B cell (primary cell): ENCODE measurements around the gene URM1. TPM values are rescaled to one million over a fixed set of nuclear protein-coding genes. Genes with fewer than 3 reads are reported as not detected.

ENCODE experiments used
- ATAC-seq: fragments of 200-7000 bp; cut with Tn5 transposase; one replicate; pipeline ENCODE4 v1.10.0; 2021; ENCODE audit warnings: low read depth, mild to moderate bottlenecking, moderate number of reproducible peaks, moderate library complexity
- CTCF ChIA-PET: fragments of 350-600 bp; sonication (Branson Sonifier 250); formaldehyde crosslinking; loops from one replicate; lab custom pipeline; 2021; ENCODE audit warnings: antibody characterized with exemption, inconsistent platforms; lab: Charles Lee
- POLR2A ChIA-PET: fragments of 350-600 bp; sonication (Branson Sonifier 250); formaldehyde crosslinking; loops from one replicate; lab custom pipeline; 2021; ENCODE audit warnings: antibody characterized with exemption; lab: Charles Lee
- DNase-seq: peaks from one replicate; pipeline ENCODE4 v3.0.0; 2013
- H2AFZ ChIP-seq: 2 replicates; pipeline ENCODE4 v1.6.1; 2012; ENCODE audit warnings: mild to moderate bottlenecking, low read depth, low read length; ENCODE audit not compliant: insufficient read depth, poor library complexity, severe bottlenecking
- H3K27ac ChIP-seq, 2 donors: 1 replicate in 1 of 2; 2 replicates in 1 of 2; pipeline ENCODE4 v1.5.1; 2012 to 2013; ENCODE audit warnings: low read length in 2 of 2, mild to moderate bottlenecking in 2 of 2, moderate library complexity in 1 of 2
- H3K27me3 ChIP-seq, 4 experiments: fragments of 200-600 bp in 1 of 4; sonication (generic) in 1 of 4; replicated peaks in 1 of 4; 1 replicate in 2 of 4; 2 replicates in 2 of 4; pipeline versions ENCODE4 v1.6.1 to v1.7.0; 2013 to 2016; ENCODE audit warnings: low read length in 3 of 4, mild to moderate bottlenecking in 2 of 4, mixed read lengths in 1 of 4, moderate library complexity in 1 of 4; ENCODE audit not compliant: insufficient read depth in 4 of 4, control insufficient read depth in 3 of 4; ENCODE audit errors: control extremely low read depth in 1 of 4
- H3K36me3 ChIP-seq, 2 experiments: replicated peaks in 1 of 2; 1 replicate in 1 of 2; 2 replicates in 1 of 2; pipeline versions ENCODE4 v1.6.1 to v1.7.1; 2013; ENCODE audit warnings: low read length in 1 of 2; ENCODE audit not compliant: insufficient read depth in 2 of 2, control insufficient read depth in 1 of 2; ENCODE audit errors: control extremely low read depth in 1 of 2, extremely low read depth in 1 of 2
- H3K4me1 ChIP-seq, 2 donors: fragments of 200-600 bp in 1 of 2; sonication (generic) in 1 of 2; 1 replicate in 1 of 2; 2 replicates in 1 of 2; pipeline versions ENCODE4 v1.5.1 to v1.6.1; 2013 to 2017; ENCODE audit warnings: low read length in 2 of 2; ENCODE audit not compliant: control insufficient read depth in 2 of 2, insufficient read depth in 2 of 2
- H3K4me2 ChIP-seq: replicated peaks from 2 replicates; pipeline ENCODE3; 2012; ENCODE audit warnings: mild to moderate bottlenecking, low read depth, low read length; ENCODE audit not compliant: poor library complexity, severe bottlenecking
- H3K4me3 ChIP-seq, 5 experiments: fragments of 200-600 bp in 1 of 5; sonication (generic) in 1 of 5; 1 replicate in 3 of 5; 2 replicates in 2 of 5; pipeline versions ENCODE4 v1.5.1 to v1.7.0; 2011 to 2016; ENCODE audit warnings: low read length in 4 of 5, mild to moderate bottlenecking in 4 of 5, low read depth in 2 of 5, control low read depth in 1 of 5, moderate library complexity in 1 of 5; ENCODE audit not compliant: insufficient read depth in 1 of 5; ENCODE audit errors: control extremely low read depth in 1 of 5, extremely low read depth in 1 of 5
- H3K79me2 ChIP-seq: fragments of 200-600 bp; sonication (generic); one replicate; pipeline ENCODE4 v1.6.0; 2016; ENCODE audit warnings: low read length; ENCODE audit not compliant: control insufficient read depth, insufficient read depth
- H3K9ac ChIP-seq: fragments of 200-600 bp; sonication (generic); 2 replicates; pipeline ENCODE4 v1.6.1; 2017; ENCODE audit warnings: mild to moderate bottlenecking, low read length, moderate library complexity
- H3K9me3 ChIP-seq, 3 donors: one replicate each; pipeline versions ENCODE4 v1.6.1 to v1.7.1; 2013; ENCODE audit warnings: low read length in 2 of 3; ENCODE audit not compliant: control insufficient read depth in 2 of 3, insufficient read depth in 1 of 3; ENCODE audit errors: control extremely low read depth in 1 of 3
- H4K20me1 ChIP-seq: 2 replicates; pipeline ENCODE4 v1.6.0; 2012; ENCODE audit warnings: mild to moderate bottlenecking, low read length; ENCODE audit not compliant: insufficient read depth, control insufficient read depth, poor library complexity, severe bottlenecking
- H3K27ac Mint-ChIP-seq: one replicate; pipeline ENCODE4 v1.8.0; 2021; ENCODE audit warnings: mixed read lengths
- H3K27me3 Mint-ChIP-seq: one replicate; pipeline ENCODE4 v1.8.0; 2021; ENCODE audit warnings: mixed read lengths
- H3K4me1 Mint-ChIP-seq: one replicate; pipeline ENCODE4 v1.8.0; 2021; ENCODE audit warnings: mixed read lengths
- H3K4me3 Mint-ChIP-seq: one replicate; pipeline ENCODE4 v1.8.0; 2021; ENCODE audit warnings: mixed read lengths
- H3K9me3 Mint-ChIP-seq: one replicate; pipeline ENCODE4 v1.8.0; 2022; ENCODE audit warnings: mixed read lengths; ENCODE audit not compliant: insufficient read depth
- EZH2 ChIP-seq: IDR thresholded peaks from 2 replicates; pipeline ENCODE4 v1.6.1; 2012; ENCODE audit warnings: borderline replicate concordance, low read depth, mild to moderate bottlenecking, moderate library complexity, low read length; ENCODE audit not compliant: insufficient read depth, poor library complexity, severe bottlenecking
- WGBS: methylation state at CpG from one replicate; pipeline ENCODE4 v1.1.5; 2013; ENCODE audit warnings: missing lambda C conversion rate; ENCODE audit not compliant: insufficient coverage; 5-methylcytosine and 5-hydroxymethylcytosine counted together
- intact Hi-C: fragments of 100-400 bp; cut with micrococcal nuclease; formaldehyde crosslinking; loops from one replicate; pipeline ENCODE4 v1.10.0; 2022
- polyA plus RNA-seq: library from polyadenylated mRNA; depleted of rRNA; stranded (reverse); fragments of >200 nt; gene quantifications from 2 replicates; pipeline ENCODE4 v1.2.3, GENCODE V29; 2012
- total RNA-seq, 2 donors: library from RNA; stranded (reverse); fragments of 120-200 nt in 1 of 2; gene quantifications; 1 replicate in 1 of 2; 2 replicates in 1 of 2; pipeline versions ENCODE4 v1.2.3 to v1.2.4, GENCODE V29; 2013 to 2022
- TF ChIP-seq, protein P1 (sequence below): fragments of 200-600 bp; IDR thresholded peaks from one replicate; pipeline ENCODE4 v1.8.0; 2022; ENCODE audit warnings: antibody characterized with exemption, mild to moderate bottlenecking

The URM1 gene
- total and polyA plus RNA-seq, 2 donors (not counting 1 experiment from before 2014, with no cell fraction given) = 40.3 to 43.8 TPM

DNA sequence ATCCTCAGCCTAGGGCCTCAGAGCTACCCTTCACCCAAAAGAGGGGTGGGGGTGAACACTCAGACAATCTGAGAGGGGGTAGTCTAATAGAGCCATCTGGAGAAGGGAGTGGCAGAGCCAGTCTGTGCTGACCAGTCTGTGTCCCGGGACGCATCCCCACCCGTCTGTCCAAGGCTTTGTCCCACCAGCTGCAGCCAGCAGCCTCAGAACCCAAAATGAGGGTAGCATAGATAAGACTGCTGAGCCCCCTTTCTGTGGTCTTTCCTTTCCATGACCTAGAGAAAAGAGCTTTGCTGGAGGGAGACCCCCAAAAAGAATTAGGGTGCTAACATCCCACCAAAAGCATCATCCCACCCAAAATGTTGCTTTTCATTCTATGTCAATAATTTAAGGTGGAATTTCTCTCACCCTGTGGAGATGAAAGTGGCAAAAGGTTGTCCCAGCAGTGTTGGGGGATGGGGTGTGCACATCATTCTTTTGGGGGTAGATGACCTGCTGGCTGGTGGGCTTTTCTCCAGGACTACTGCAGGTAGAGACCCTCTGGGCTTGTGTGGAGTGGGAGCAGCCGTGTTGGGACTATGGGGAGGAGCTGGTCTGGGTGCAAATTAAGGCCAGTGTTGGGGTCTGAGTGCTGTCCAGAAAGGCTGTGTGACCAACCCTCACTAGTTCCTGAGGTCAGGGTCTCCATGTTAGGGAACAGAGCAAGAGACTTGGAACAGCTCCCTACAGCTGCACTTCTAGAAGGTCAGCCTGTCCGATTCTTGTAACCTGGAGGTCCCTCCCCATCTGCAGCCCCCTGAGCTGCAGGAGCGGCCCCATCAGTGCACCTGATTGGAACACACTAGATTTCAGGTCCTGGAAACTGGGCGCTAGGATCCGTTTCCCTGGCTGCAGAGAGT lies 19.9 kb downstream of the URM1 start:
- ATAC-seq = no peak
- Mint-ChIP-seq H3K4me1 (no peaks in the 10 kb centered on the region), H3K27ac (no peak overlapping the region)

DNA sequence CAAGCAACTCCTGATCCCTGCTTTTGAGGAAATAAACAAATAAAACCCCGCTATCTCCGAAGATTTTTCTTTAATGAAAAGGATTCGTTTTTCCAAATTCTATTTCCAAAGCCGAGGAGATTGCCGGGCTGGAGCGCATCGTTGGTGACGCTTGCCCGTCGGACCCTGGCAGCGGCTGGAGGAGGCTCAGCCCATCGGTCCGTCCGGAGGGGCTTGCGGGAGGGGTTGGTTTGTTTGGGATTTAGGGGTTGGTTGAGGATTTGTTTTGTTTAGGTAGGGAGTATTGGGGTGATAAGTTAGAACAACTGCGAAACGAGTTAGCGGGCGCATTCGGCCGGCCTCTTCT lies 20.8 kb downstream of the URM1 start:
- ATAC-seq (no peak), DNase-seq (no peak)
- H3K4me1 Mint-ChIP-seq = peaks cover 1% of the 10 kb centered on the region
- no peaks in the 10 kb centered on the region for H3K27me3 ChIP-seq
- no peak overlapping the region for H3K4me3 Mint-ChIP-seq
- no peaks in the 10 kb centered on the region for H3K4me1 ChIP-seq
- no peaks in the 10 kb centered on the region for H3K79me2 ChIP-seq
- H3K27me3 Mint-ChIP-seq = no peaks in the 10 kb centered on the region
- no peaks in the 10 kb centered on the region for H3K9me3 Mint-ChIP-seq
- ChIA-PET CTCF (no interaction called here), POLR2A (no interaction called here)
- no peak overlapping the region for H3K9ac ChIP-seq
- no peak overlapping the region for H3K27ac ChIP-seq
- no peak overlapping the region for H3K4me2 ChIP-seq
- no peak overlapping the region for H3K27ac Mint-ChIP-seq
- H3K4me3 ChIP-seq = no peak overlapping the region
- 97% methylated on average over 21 of the region's 21 CpGs for WGBS
- no peaks in the 10 kb centered on the region for H4K20me1 ChIP-seq
- intact Hi-C loops = no loop called here
- TF ChIP-seq, protein P1, sequence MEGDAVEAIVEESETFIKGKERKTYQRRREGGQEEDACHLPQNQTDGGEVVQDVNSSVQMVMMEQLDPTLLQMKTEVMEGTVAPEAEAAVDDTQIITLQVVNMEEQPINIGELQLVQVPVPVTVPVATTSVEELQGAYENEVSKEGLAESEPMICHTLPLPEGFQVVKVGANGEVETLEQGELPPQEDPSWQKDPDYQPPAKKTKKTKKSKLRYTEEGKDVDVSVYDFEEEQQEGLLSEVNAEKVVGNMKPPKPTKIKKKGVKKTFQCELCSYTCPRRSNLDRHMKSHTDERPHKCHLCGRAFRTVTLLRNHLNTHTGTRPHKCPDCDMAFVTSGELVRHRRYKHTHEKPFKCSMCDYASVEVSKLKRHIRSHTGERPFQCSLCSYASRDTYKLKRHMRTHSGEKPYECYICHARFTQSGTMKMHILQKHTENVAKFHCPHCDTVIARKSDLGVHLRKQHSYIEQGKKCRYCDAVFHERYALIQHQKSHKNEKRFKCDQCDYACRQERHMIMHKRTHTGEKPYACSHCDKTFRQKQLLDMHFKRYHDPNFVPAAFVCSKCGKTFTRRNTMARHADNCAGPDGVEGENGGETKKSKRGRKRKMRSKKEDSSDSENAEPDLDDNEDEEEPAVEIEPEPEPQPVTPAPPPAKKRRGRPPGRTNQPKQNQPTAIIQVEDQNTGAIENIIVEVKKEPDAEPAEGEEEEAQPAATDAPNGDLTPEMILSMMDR = no peak
- no peak for TF ChIP-seq EZH2
- peaks cover 0 to 45% of the 10 kb centered on the region in 2 experiments for H3K36me3 ChIP-seq
- H3K9me3 ChIP-seq = no peaks in the 10 kb centered on the region
- no peak overlapping the region for H2AFZ ChIP-seq

More for the DNA sequence above, 19.9 kb downstream of the URM1 start:
- 97% methylated on average over 5 of the region's 8 CpGs for WGBS
- no peaks in the 10 kb centered on the region for H3K27me3 ChIP-seq
- H3K9me3 ChIP-seq = no peaks in the 10 kb centered on the region
- no peaks in the 10 kb centered on the region for H3K4me1 ChIP-seq
- intact Hi-C loops = no loop called here
- H3K27ac ChIP-seq = no peak overlapping the region
- H3K9ac ChIP-seq = no peak overlapping the region
- no peak overlapping the region for H2AFZ ChIP-seq
- POLR2A ChIA-PET = interaction anchor here (0.6 kb wide), 1 partner anchor 90 kb away, joined by 5 read pairs; no protein-coding TSS in a partner anchor
- CTCF ChIA-PET = interaction anchor here (1.1 kb wide), 1 partner anchor 29 kb away, joined by 3 read pairs; no protein-coding TSS in a partner anchor
- H3K4me2 ChIP-seq = no peak overlapping the region
- no peak for DNase-seq
- no peak overlapping the region for H3K4me3 ChIP-seq
- Mint-ChIP-seq H3K4me3 (no peak overlapping the region), H3K9me3 (no peaks in the 10 kb centered on the region), H3K27me3 (no peaks in the 10 kb centered on the region)
- peaks cover 3% of the 10 kb centered on the region for H4K20me1 ChIP-seq
- no peaks in the 10 kb centered on the region for H3K79me2 ChIP-seq
- peaks cover 0 to 53% of the 10 kb centered on the region in 2 experiments for H3K36me3 ChIP-seq
- TF ChIP-seq, protein P1 = no peak
- TF ChIP-seq EZH2 = no peak
